Stimulated activated naive CD8-positive, alpha-beta T cell treated with anti-CD3 and anti-CD28 coated beads, Interleukin-15, Interleukin-2, amounts not matched to agents 100 ng/mL and 50 ng/mL, for 24 hours (primary cell): ENCODE measurements around the gene P4HA2.

Experiments used
- H3K27ac Mint-ChIP-seq: one replicate; pipeline ENCODE4 v1.8.0; 2021; ENCODE audit warnings: mild to moderate bottlenecking, mixed read lengths
- H3K27me3 Mint-ChIP-seq: one replicate; pipeline ENCODE4 v1.8.0; 2021; ENCODE audit warnings: mixed read lengths
- H3K36me3 Mint-ChIP-seq: one replicate; pipeline ENCODE4 v1.8.0; 2021; ENCODE audit warnings: low read depth, mixed read lengths
- H3K4me1 Mint-ChIP-seq: one replicate; pipeline ENCODE4 v1.8.0; 2021; ENCODE audit warnings: low read depth, mixed read lengths
- H3K4me3 Mint-ChIP-seq: one replicate; pipeline ENCODE4 v1.8.0; 2021; ENCODE audit warnings: mild to moderate bottlenecking, mixed read lengths
- H3K9me3 Mint-ChIP-seq: one replicate; pipeline ENCODE4 v1.8.0; 2021; ENCODE audit warnings: mixed read lengths

Gene P4HA2

GRCh38 chr5:132226516-132227234 lies 978 bp downstream of the P4HA2 start:
- Mint-ChIP-seq H3K9me3 (no peaks in the 10 kb centered on the region), H3K4me3 (peak overlapping the region; percentile 72), H3K27ac (no peak overlapping the region), H3K27me3 (peaks cover 43% of the 10 kb centered on the region), H3K36me3 (no peaks in the 10 kb centered on the region), H3K4me1 (peaks cover 27% of the 10 kb centered on the region)

DNA sequence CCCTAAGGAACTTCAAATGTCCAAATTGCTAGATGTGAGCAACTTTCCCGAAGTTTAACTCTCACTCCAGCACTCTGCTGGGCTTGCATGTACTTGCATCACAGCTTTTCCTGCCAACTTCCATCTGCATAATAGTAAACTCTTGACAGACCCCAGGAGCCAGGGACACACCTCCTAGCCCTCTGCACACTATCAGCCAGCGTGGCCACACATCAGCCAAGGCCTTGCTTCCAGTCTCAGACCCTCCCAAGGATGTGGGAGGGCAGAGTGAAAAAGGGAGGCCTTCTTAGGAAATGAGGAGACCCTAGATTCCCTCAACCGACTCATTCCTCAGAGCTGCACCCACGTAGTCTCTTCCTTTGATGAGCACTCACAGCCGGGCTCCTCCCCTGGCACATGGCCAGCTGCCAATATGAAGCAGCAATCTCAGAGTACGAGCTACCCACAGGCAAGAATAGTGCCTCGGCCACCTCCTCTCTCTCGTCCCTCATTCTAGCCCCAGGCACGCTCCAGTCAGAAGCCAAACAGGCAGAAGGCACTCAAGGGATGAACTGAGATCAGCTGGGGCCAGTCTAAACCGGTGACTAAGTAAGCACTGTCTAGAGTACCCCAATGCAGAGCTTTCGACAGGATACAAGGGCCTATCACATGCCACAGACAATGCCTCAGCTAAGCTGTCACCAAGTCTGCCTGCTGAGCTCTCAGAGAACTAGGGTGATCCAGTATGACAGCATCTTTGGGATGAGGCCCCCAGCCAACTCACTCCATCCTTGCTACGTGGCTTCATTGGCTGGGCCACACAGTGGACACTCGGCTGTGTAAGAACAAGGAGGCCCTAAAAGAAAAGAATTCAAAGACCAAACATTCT lies 2.3 kb downstream of the P4HA2 start:
- Mint-ChIP-seq H3K4me1 (peaks cover 27% of the 10 kb centered on the region), H3K36me3 (no peaks in the 10 kb centered on the region), H3K4me3 (peak overlapping the region; percentile 40), H3K9me3 (no peaks in the 10 kb centered on the region), H3K27ac (no peak overlapping the region), H3K27me3 (peaks cover 33% of the 10 kb centered on the region)

DNA sequence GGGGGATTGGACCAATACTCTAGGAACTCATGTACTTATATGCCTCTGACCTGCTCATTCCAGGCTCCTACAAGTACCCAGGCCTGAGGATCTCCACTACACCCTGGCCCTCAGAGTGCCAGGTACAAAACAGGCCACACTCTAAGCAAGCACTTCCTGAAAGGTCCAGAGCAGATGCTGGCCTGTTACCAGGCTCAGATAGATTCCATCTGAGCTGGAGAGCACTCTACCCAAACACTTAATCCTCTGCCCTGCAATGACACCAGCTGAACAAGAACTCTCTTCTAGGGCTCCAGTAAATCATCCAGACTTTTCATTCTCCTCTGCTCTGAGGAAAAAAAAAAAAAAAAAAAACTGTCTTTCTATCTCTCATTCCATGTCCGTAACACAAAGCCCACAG lies 2.9 kb downstream of the P4HA2 start:
- no peaks in the 10 kb centered on the region for H3K9me3 Mint-ChIP-seq
- H3K4me3 Mint-ChIP-seq = no peak overlapping the region
- peaks cover 24% of the 10 kb centered on the region for H3K4me1 Mint-ChIP-seq
- no peaks in the 10 kb centered on the region for H3K36me3 Mint-ChIP-seq
- H3K27ac Mint-ChIP-seq = no peak overlapping the region
- peaks cover 28% of the 10 kb centered on the region for H3K27me3 Mint-ChIP-seq

GRCh38 chr5:132223861-132224260 lies 3.8 kb downstream of the P4HA2 start:
- Mint-ChIP-seq H3K27ac (no peak overlapping the region), H3K4me3 (no peak overlapping the region), H3K4me1 (peaks cover 15% of the 10 kb centered on the region), H3K36me3 (no peaks in the 10 kb centered on the region), H3K9me3 (no peaks in the 10 kb centered on the region), H3K27me3 (peaks cover 19% of the 10 kb centered on the region)

DNA sequence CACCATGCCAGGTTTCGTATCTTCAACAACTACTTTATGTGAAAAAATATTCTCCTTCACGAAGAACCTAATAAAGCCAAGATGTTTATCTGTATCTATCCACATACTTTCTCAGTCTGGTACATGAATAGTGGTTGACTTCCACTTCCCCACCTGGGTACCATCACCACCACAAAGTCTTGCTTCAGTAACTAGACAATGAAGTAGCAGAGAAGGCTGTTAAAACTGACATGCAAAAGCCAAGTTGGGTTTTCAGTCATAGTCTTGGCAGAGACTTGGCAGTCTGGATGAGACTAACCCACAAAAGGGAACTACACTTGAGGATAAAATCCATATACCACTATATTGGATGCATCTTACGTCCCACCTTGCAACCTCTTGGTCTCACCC lies 5.0 kb downstream of the P4HA2 start:
- Mint-ChIP-seq H3K4me3 (no peak overlapping the region), H3K36me3 (no peaks in the 10 kb centered on the region), H3K9me3 (no peaks in the 10 kb centered on the region), H3K27ac (no peak overlapping the region), H3K4me1 (peaks cover 15% of the 10 kb centered on the region), H3K27me3 (peaks cover 18% of the 10 kb centered on the region)

DNA sequence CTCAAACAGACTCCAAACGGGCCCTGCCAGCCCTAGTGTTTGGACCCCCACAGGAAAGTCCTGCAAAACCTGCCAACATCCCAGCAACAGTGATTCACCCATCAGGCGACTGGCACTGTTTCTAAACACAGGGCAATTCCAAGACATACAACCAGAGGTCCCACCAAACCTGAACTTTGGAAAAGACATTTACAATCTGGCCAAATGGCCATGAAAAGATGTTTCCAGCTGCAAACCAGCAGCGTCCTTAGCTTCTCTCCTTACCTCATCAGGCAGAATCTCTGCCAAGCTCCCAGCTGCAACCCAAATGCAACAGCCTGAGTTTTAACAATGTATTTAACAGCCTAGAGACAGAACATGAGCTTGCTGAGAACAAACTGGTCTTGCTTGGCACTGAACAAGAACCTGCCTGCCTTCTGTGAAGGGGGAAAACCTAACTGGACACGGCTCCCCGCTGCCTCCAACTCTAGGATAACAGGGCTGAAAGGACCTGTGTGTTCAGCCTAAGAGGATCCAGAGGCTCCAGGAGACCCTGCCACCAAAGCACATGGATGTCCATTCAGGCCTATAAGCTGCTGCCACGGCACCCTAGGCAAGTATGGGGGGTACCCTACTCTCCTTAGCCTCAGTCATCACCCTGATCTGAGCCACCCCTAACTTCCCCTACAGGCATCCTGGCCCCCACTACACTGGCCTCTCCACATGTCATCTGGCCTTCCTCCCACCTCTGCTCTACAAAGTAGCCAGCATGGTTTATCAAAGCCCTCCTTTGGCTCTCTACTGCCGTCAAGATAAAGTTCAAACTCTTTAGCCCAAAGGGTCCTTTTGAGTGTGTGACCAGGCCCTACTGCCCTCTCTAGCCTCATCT lies 5.6 kb downstream of the P4HA2 start:
- Mint-ChIP-seq H3K27me3 (peaks cover 16% of the 10 kb centered on the region), H3K4me3 (no peak overlapping the region), H3K36me3 (no peaks in the 10 kb centered on the region), H3K4me1 (peaks cover 13% of the 10 kb centered on the region), H3K27ac (no peak overlapping the region), H3K9me3 (no peaks in the 10 kb centered on the region)

DNA sequence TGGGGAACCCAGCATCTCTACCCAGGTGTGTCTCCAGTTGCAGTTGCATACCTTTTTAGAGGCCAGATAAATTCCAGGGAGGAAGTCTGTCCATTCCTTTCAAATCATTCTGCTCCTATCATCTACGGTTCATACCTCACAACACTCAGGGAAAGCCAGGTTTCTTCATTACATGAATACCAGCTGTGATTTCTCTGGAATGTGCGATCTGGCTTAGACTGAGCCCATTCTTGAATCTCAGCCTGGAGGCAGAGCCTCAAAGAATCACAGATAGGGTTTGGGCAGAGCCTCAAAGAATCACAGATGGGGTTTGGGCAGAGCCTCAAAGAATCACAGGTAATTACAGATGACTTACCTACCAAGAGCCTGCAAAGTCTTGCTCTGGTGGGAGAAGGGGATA lies 7.2 kb downstream of the P4HA2 start:
- H3K4me3 Mint-ChIP-seq = no peak overlapping the region
- H3K4me1 Mint-ChIP-seq = peaks cover 6% of the 10 kb centered on the region
- peaks cover 4% of the 10 kb centered on the region for H3K27me3 Mint-ChIP-seq
- H3K27ac Mint-ChIP-seq = no peak overlapping the region
- H3K36me3 Mint-ChIP-seq = no peaks in the 10 kb centered on the region
- H3K9me3 Mint-ChIP-seq = no peaks in the 10 kb centered on the region

GRCh38 chr5:132219981-132220380 lies 7.7 kb downstream of the P4HA2 start:
- no peaks in the 10 kb centered on the region for H3K27me3 Mint-ChIP-seq

GRCh38 chr5:132219289-132219970 lies 8.2 kb downstream of the P4HA2 start:
- no peaks in the 10 kb centered on the region for H3K36me3 Mint-ChIP-seq
- no peak overlapping the region for H3K27ac Mint-ChIP-seq
- H3K9me3 Mint-ChIP-seq = no peaks in the 10 kb centered on the region
- no peaks in the 10 kb centered on the region for H3K4me1 Mint-ChIP-seq
- H3K27me3 Mint-ChIP-seq = no peaks in the 10 kb centered on the region
- no peak overlapping the region for H3K4me3 Mint-ChIP-seq

More at GRCh38 chr5:132219981-132220380, 7.7 kb downstream of the P4HA2 start:
- no peaks in the 10 kb centered on the region for H3K36me3 Mint-ChIP-seq
- H3K9me3 Mint-ChIP-seq = no peaks in the 10 kb centered on the region
- peaks cover under 1% of the 10 kb centered on the region for H3K4me1 Mint-ChIP-seq
- H3K4me3 Mint-ChIP-seq = no peak overlapping the region
- no peak overlapping the region for H3K27ac Mint-ChIP-seq

DNA sequence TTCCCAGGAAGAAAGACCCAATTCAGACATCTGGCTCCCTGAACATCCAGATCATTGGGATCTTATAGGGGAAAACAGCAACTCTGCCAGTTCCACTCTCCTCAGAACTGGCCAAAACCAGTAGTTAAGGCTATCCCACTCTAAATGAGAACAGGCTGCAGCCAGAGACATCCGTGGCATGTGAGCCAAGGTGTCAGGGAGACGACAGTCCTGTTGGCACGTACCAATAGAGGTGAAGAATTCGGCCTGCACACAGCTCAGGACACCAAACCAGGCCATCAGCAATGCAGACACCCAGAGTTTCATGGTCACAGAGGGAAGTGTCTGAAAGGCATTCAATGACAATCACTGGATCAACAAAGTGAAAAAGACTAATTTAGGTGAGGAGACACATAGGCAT lies 9.3 kb downstream of the P4HA2 start:
- no peaks in the 10 kb centered on the region for H3K36me3 Mint-ChIP-seq
- H3K9me3 Mint-ChIP-seq = no peaks in the 10 kb centered on the region
- H3K27me3 Mint-ChIP-seq = no peaks in the 10 kb centered on the region
- no peak overlapping the region for H3K4me3 Mint-ChIP-seq
- H3K27ac Mint-ChIP-seq = no peak overlapping the region
- no peaks in the 10 kb centered on the region for H3K4me1 Mint-ChIP-seq

DNA sequence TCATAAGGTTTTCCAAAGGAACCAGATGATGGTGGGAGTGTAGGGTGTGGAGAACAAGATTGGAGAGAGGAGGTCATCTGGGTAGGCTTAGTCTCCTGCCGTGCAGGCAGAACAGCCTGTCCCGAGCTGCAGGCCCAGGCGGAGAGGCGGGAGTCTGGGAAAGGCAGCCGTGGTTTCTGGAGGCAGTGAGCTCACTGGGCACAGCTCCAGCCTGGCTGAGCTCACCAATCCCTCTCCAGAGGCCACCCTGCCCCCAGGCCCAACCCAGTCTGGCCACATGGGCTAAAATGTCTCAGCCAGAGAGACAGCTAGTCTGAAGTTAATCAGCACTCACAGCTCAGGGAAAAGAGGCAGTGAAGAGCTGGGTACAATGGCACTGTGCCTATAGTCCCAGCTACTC lies 12.3 kb downstream of the P4HA2 start:
- Mint-ChIP-seq H3K27ac (no peak overlapping the region), H3K4me1 (no peaks in the 10 kb centered on the region), H3K9me3 (no peaks in the 10 kb centered on the region)

GRCh38 chr5:132214491-132214890 lies 13.2 kb downstream of the P4HA2 start:
- H3K27ac Mint-ChIP-seq = no peak overlapping the region
- no peaks in the 10 kb centered on the region for H3K27me3 Mint-ChIP-seq
- no peaks in the 10 kb centered on the region for H3K36me3 Mint-ChIP-seq
- no peak overlapping the region for H3K4me3 Mint-ChIP-seq
- H3K9me3 Mint-ChIP-seq = no peaks in the 10 kb centered on the region
- H3K4me1 Mint-ChIP-seq = no peaks in the 10 kb centered on the region

More for the DNA sequence above, 12.3 kb downstream of the P4HA2 start:
- Mint-ChIP-seq H3K4me3 (no peak overlapping the region), H3K27me3 (no peaks in the 10 kb centered on the region), H3K36me3 (no peaks in the 10 kb centered on the region)

- no peaks in the 10 kb centered on the region for H3K36me3 Mint-ChIP-seq
- H3K4me3 Mint-ChIP-seq = no peak overlapping the region
- H3K27ac Mint-ChIP-seq = no peak overlapping the region
- H3K4me1 Mint-ChIP-seq = no peaks in the 10 kb centered on the region
- H3K9me3 Mint-ChIP-seq = no peaks in the 10 kb centered on the region
- no peaks in the 10 kb centered on the region for H3K27me3 Mint-ChIP-seq
Observed at GRCh38 chr5:132213666-132214065, 14.0 kb downstream of the P4HA2 start.

- Mint-ChIP-seq H3K9me3 (no peaks in the 10 kb centered on the region), H3K4me3 (no peak overlapping the region), H3K27me3 (no peaks in the 10 kb centered on the region), H3K27ac (no peak overlapping the region), H3K36me3 (no peaks in the 10 kb centered on the region), H3K4me1 (no peaks in the 10 kb centered on the region)
Observed at GRCh38 chr5:132211787-132212186, 15.9 kb downstream of the P4HA2 start.
